ENCODE measurements around the gene GSTCD. TPM values are rescaled to one million over a fixed set of nuclear protein-coding genes. Genes with fewer than 3 reads are reported as not detected.

Gene GSTCD
- total and polyA plus RNA-seq, 2 experiments from 2014 or later: 2.8 to 21.9 TPM

GRCh38 chr4:105786748-105787147 is 78.2 kb downstream of the GSTCD start:
- Histone ChIP-seq H3K9me2 (replicated peaks; ENCODE audit: insufficient read depth) (no peaks in the 10 kb centered on the region), H3K36me3 (replicated peaks; ENCODE audit: insufficient read depth, low read depth) (no peaks in the 10 kb centered on the region), H3K79me2 (no peaks in the 10 kb centered on the region), H3K4me3 (no peak overlapping the region), H3K27me3 (no peaks in the 10 kb centered on the region), H3K4me2 (no peak overlapping the region), H3K9me3 (ENCODE audit: low read depth) (no peaks in the 10 kb centered on the region), H3K4me1 (ENCODE audit: insufficient read depth) (no peaks in the 10 kb centered on the region), H4K20me1 (ENCODE audit: insufficient read depth, poor library complexity, severe bottlenecking) (no peaks in the 10 kb centered on the region), H3K27ac (no peak overlapping the region), H2AFZ (no peak overlapping the region)
- no peak for TF ChIP-seq CTCF (IDR thresholded peaks at IDR 0.05; ENCODE audit: poor library complexity)
- TF ChIP-seq EZH2 (IDR thresholded peaks at IDR 0.05; ENCODE audit: borderline replicate concordance): no peak
- no peak for TF ChIP-seq EZH2phosphoT487 (IDR thresholded peaks at IDR 0.05; ENCODE audit: low read depth, severe bottlenecking, unreplicated experiment)
- 94% methylated on average over 3 of the region's 3 CpGs for WGBS (ENCODE audit: low lambda C conversion rate, missing lambda C conversion rate)
- no peak for DNase-seq (ENCODE audit: low spot score)

- Histone ChIP-seq H3K4me2 (no peak overlapping the region), H3K79me2 (no peaks in the 10 kb centered on the region), H3K4me1 (ENCODE audit: insufficient read depth) (no peaks in the 10 kb centered on the region), H4K20me1 (ENCODE audit: insufficient read depth, poor library complexity, severe bottlenecking) (no peaks in the 10 kb centered on the region), H3K4me3 (no peak overlapping the region), H3K9me2 (replicated peaks; ENCODE audit: insufficient read depth) (no peaks in the 10 kb centered on the region), H3K27me3 (no peaks in the 10 kb centered on the region), H3K36me3 (replicated peaks; ENCODE audit: insufficient read depth, low read depth) (no peaks in the 10 kb centered on the region), H2AFZ (no peak overlapping the region), H3K27ac (no peak overlapping the region), H3K9me3 (ENCODE audit: low read depth) (no peaks in the 10 kb centered on the region)
- 100% methylated on average over 1 of the region's 1 CpG for WGBS (ENCODE audit: low lambda C conversion rate, missing lambda C conversion rate)
- no peak for TF ChIP-seq EZH2phosphoT487 (IDR thresholded peaks at IDR 0.05; ENCODE audit: low read depth, severe bottlenecking, unreplicated experiment)
- no peak for DNase-seq (ENCODE audit: low spot score)
Measured at GRCh38 chr4:105797225-105797624, 88.6 kb downstream of the GSTCD start.

DNA sequence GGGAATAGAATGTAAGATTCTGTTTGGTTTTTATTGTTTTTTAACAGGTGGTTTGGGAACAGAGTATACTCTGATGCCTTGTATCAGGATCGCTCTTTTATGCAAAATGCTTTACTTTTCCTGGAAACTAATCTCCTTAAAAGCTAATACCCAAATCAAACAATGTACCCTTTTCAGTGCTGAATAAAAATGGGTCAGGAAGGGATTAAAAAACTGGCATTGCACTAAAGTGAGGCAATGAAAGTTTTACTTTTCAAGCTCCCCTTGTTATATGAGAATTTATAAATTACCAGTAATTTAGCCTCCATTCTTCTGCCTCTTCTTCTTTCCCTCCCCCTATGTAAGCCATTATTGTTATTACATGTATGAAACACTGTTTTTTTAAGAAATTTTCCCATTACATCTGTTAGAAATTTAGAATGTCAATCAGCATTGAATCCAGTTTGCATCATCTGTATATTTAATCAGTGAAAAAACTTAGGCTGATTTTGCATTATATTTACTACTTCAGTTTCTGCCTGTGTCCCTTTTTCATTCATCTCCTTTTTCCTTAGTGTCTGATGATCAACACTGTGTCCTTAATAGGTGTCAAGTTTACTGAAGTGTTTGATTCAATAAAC is 97.0 kb downstream of the GSTCD start:
- no peak for TF ChIP-seq EZH2phosphoT487 (IDR thresholded peaks at IDR 0.05; ENCODE audit: low read depth, severe bottlenecking, unreplicated experiment)
- TF ChIP-seq CTCF (IDR thresholded peaks at IDR 0.05; ENCODE audit: poor library complexity): no peak
- no peak for TF ChIP-seq EZH2 (IDR thresholded peaks at IDR 0.05; ENCODE audit: borderline replicate concordance)
- Histone ChIP-seq H3K4me2 (no peak overlapping the region), H3K9me3 (ENCODE audit: low read depth) (no peaks in the 10 kb centered on the region), H3K79me2 (no peaks in the 10 kb centered on the region), H2AFZ (no peak overlapping the region), H4K20me1 (ENCODE audit: insufficient read depth, poor library complexity, severe bottlenecking) (no peaks in the 10 kb centered on the region), H3K27ac (no peak overlapping the region), H3K27me3 (no peaks in the 10 kb centered on the region), H3K4me3 (no peak overlapping the region), H3K36me3 (replicated peaks; ENCODE audit: insufficient read depth, low read depth) (no peaks in the 10 kb centered on the region), H3K9me2 (replicated peaks; ENCODE audit: insufficient read depth) (no peaks in the 10 kb centered on the region), H3K4me1 (ENCODE audit: insufficient read depth) (no peaks in the 10 kb centered on the region)
- DNase-seq (ENCODE audit: low spot score): no peak
- WGBS (ENCODE audit: low lambda C conversion rate, missing lambda C conversion rate): 83% methylated on average over 1 of the region's 1 CpG

- Histone ChIP-seq H3K27ac (no peak overlapping the region), H3K9me3 (ENCODE audit: low read depth) (no peaks in the 10 kb centered on the region), H3K27me3 (no peaks in the 10 kb centered on the region), H3K4me2 (no peak overlapping the region), H3K9me2 (replicated peaks; ENCODE audit: insufficient read depth) (no peaks in the 10 kb centered on the region), H3K36me3 (replicated peaks; ENCODE audit: insufficient read depth, low read depth) (no peaks in the 10 kb centered on the region), H4K20me1 (ENCODE audit: insufficient read depth, poor library complexity, severe bottlenecking) (no peaks in the 10 kb centered on the region), H3K4me3 (no peak overlapping the region), H3K4me1 (ENCODE audit: insufficient read depth) (no peaks in the 10 kb centered on the region), H2AFZ (no peak overlapping the region), H3K79me2 (no peaks in the 10 kb centered on the region)
- TF ChIP-seq EZH2 (IDR thresholded peaks at IDR 0.05; ENCODE audit: borderline replicate concordance) (no peak), EZH2phosphoT487 (IDR thresholded peaks at IDR 0.05; ENCODE audit: low read depth, severe bottlenecking, unreplicated experiment) (no peak), CTCF (IDR thresholded peaks at IDR 0.05; ENCODE audit: poor library complexity) (no peak)
- 90% methylated on average over 2 of the region's 2 CpGs for WGBS (ENCODE audit: low lambda C conversion rate, missing lambda C conversion rate)
- no peak for DNase-seq (ENCODE audit: low spot score)
Measured at GRCh38 chr4:105807496-105807895, 98.9 kb downstream of the GSTCD start.

Measured in hepatocyte (in vitro differentiated cells).